Loucy (cell line): Measurements from ENCODE around the gene DDX39A.

ENCODE experiments used
- H2AFZ ChIP-seq: fragments of 200-600 bp; sonication (generic); 2 replicates; pipeline ENCODE4 v1.6.0; 2016; ENCODE audit warnings: antibody characterized with exemption, mild to moderate bottlenecking, low read length, moderate library complexity
- H3F3A ChIP-seq: fragments of 200-600 bp; 2 replicates; pipeline ENCODE4 v1.6.0; 2016; ENCODE audit warnings: antibody characterized with exemption, low read depth, mild to moderate bottlenecking
- H3K27me3 ChIP-seq: fragments of 200-600 bp; sonication (generic); 2 replicates; pipeline ENCODE4 v1.6.1; 2014; ENCODE audit warnings: low read length, mild to moderate bottlenecking; ENCODE audit not compliant: insufficient read depth, poor library complexity, severe bottlenecking
- H3K36me3 ChIP-seq: fragments of 200-600 bp; sonication (generic); 2 replicates; pipeline ENCODE4 v1.6.1; 2016; ENCODE audit warnings: low read length; ENCODE audit not compliant: insufficient read depth
- H3K4me1 ChIP-seq: fragments of 200-600 bp; sonication (generic); 2 replicates; pipeline ENCODE4 v1.5.1; 2014; ENCODE audit warnings: low read length, mild to moderate bottlenecking; ENCODE audit not compliant: insufficient read depth, poor library complexity, severe bottlenecking
- H3K4me2 ChIP-seq: fragments of 200-600 bp; sonication (generic); 2 replicates; pipeline ENCODE4 v1.6.0; 2014; ENCODE audit warnings: antibody characterized with exemption, low read length, low read depth, mild to moderate bottlenecking; ENCODE audit not compliant: poor library complexity, severe bottlenecking
- H3K4me3 ChIP-seq: fragments of 200-600 bp; sonication (generic); 2 replicates; pipeline ENCODE4 v1.5.1; 2014; ENCODE audit warnings: low read length, mild to moderate bottlenecking, mixed read lengths; ENCODE audit not compliant: poor library complexity, severe bottlenecking
- H3K79me2 ChIP-seq: fragments of 200-600 bp; sonication (generic); 2 replicates; pipeline ENCODE4 v1.6.1; 2014; ENCODE audit warnings: low read length; ENCODE audit not compliant: insufficient read depth
- H3K9ac ChIP-seq: fragments of 200-600 bp; sonication (generic); 2 replicates; pipeline ENCODE4 v1.6.0; 2014; ENCODE audit warnings: mild to moderate bottlenecking, low read depth, low read length, moderate library complexity; ENCODE audit not compliant: poor library complexity, severe bottlenecking
- H3K9me2 ChIP-seq: fragments of 200-600 bp; sonication (generic); replicated peaks from 2 replicates; pipeline ENCODE4 v1.6.1; 2016; ENCODE audit warnings: low read depth, low read length, mixed read lengths
- H3K9me3 ChIP-seq: fragments of 200-600 bp; sonication (generic); 2 replicates; pipeline ENCODE4 v1.6.1; 2014; ENCODE audit warnings: mild to moderate bottlenecking, antibody characterized with exemption, low read length, low read depth; ENCODE audit not compliant: insufficient read depth
- H4K20me1 ChIP-seq: fragments of 200-600 bp; sonication (generic); 2 replicates; pipeline ENCODE4 v1.6.0; 2014; ENCODE audit warnings: antibody characterized with exemption, low read length, mild to moderate bottlenecking; ENCODE audit not compliant: insufficient read depth, poor library complexity, severe bottlenecking
- CTCF ChIP-seq: fragments of 200-600 bp; sonication (generic); conservative IDR thresholded peaks from 2 replicates; pipeline ENCODE4 v1.5.1; 2014; ENCODE audit warnings: mild to moderate bottlenecking, antibody characterized with exemption, low read length
- EZH2phosphoT487 ChIP-seq: fragments of 200-600 bp; IDR thresholded peaks from 2 replicates; pipeline ENCODE4 v1.6.1; 2018; ENCODE audit warnings: antibody characterized with exemption, mild to moderate bottlenecking, moderate library complexity, borderline replicate concordance

DDX39A gene

DNA sequence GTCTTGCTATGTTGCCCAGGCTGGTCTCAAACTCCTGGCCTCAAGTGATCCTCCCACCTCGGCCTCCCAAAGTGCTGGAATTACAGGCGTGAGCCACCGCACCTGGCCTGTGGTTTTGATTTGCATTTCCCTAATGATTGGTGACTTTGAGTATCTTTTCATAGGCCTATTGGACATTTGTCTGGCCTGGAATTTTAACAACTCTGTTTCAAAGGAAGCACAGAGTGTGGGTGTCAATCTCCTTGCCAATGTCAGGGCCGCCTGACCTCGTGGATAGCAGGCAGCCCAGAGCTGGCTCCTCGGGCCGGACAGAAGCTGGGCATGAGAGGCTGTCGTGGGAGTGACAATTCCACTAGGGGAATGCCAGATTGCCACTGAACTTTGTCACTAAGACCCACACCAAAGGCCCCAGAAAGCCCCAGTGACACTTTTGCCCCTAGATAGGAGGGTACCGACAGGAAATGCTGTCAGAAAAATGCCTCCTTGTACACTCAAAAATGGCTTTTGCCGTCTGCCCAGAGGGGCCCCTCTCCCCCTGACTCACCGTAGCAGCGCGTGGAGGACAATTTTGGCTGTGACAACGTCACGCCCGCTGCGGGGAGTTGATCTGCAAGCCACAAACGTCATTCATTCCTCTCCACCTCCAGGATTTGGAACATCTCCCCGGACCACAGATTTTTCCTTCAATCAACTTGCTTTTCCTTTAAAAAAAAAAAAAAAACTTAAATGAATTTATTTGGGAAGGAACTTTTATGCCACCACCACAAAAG lies 49.6 kb downstream of the DDX39A start:
- Histone ChIP-seq H3K36me3 (no peaks in the 10 kb centered on the region), H3K9me3 (no peaks in the 10 kb centered on the region), H3F3A (0 out of 2 replicates have a peak, but pooled peaks cover 3% of the 10 kb centered on the region), H3K4me1 (peaks cover 14% of the 10 kb centered on the region), H3K27me3 (no peaks in the 10 kb centered on the region), H2AFZ (0 out of 2 replicates have a peak overlapping the region, but pooled peaks have one; percentile 40), H3K4me3 (no peak overlapping the region), H3K9ac (peak overlapping the region; percentile 52), H3K4me2 (peak overlapping the region; percentile 26), H3K79me2 (no peaks in the 10 kb centered on the region), H4K20me1 (no peaks in the 10 kb centered on the region), H3K9me2 (no peaks in the 10 kb centered on the region)
- no peak for TF ChIP-seq CTCF
- no peak for TF ChIP-seq EZH2phosphoT487

GRCh38 chr19:14368011-14368513 lies 51.1 kb downstream of the DDX39A start:
- Histone ChIP-seq H3K9me3 (no peaks in the 10 kb centered on the region), H3K36me3 (no peaks in the 10 kb centered on the region), H4K20me1 (no peaks in the 10 kb centered on the region), H3K4me1 (peaks cover 14% of the 10 kb centered on the region), H3K4me2 (no peak overlapping the region), H2AFZ (0 out of 2 replicates have a peak overlapping the region, but pooled peaks have one; percentile 13), H3K9me2 (no peaks in the 10 kb centered on the region), H3K4me3 (no peak overlapping the region), H3F3A (0 out of 2 replicates have a peak, but pooled peaks cover 3% of the 10 kb centered on the region), H3K79me2 (no peaks in the 10 kb centered on the region), H3K9ac (no peak overlapping the region), H3K27me3 (no peaks in the 10 kb centered on the region)
- TF ChIP-seq EZH2phosphoT487 (no peak), CTCF (no peak)

DNA sequence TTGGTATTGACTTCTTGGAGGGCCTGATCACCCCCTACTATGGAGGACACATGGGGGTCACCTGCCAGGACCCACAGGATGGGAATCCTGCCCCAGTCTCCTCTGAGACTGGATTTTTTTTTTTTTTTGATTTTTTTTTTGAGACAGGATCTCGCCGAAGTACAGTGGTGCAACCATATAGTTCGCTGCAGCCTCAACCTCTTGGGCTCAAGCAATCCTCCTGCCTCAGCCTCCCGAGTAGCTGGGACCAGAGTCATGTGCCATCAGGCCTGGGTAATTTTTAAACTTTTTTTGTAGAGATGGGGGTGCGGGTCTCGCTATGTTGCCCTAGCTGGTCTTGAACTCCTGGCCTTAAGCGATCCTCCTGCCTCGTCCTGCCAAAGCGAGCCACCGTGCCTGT lies 52.1 kb downstream of the DDX39A start:
- no peak overlapping the region for H3K4me3 ChIP-seq
- H3K4me2 ChIP-seq, result no peak overlapping the region
- H3F3A ChIP-seq, result 0 out of 2 replicates have a peak, but pooled peaks cover 3% of the 10 kb centered on the region
- TF ChIP-seq CTCF (no peak), EZH2phosphoT487 (no peak)
- H3K9ac ChIP-seq, result no peak overlapping the region
- peak overlapping the region; percentile 5; the same call in 1 of the 2 replicates for H2AFZ ChIP-seq
- H4K20me1 ChIP-seq, result no peaks in the 10 kb centered on the region
- no peaks in the 10 kb centered on the region for H3K79me2 ChIP-seq
- H3K9me3 ChIP-seq, result no peaks in the 10 kb centered on the region
- no peaks in the 10 kb centered on the region for H3K9me2 ChIP-seq
- peaks cover 16% of the 10 kb centered on the region for H3K4me1 ChIP-seq
- no peaks in the 10 kb centered on the region for H3K36me3 ChIP-seq
- H3K27me3 ChIP-seq, result no peaks in the 10 kb centered on the region
